ENCODE data around the gene PHF13.

DNA sequence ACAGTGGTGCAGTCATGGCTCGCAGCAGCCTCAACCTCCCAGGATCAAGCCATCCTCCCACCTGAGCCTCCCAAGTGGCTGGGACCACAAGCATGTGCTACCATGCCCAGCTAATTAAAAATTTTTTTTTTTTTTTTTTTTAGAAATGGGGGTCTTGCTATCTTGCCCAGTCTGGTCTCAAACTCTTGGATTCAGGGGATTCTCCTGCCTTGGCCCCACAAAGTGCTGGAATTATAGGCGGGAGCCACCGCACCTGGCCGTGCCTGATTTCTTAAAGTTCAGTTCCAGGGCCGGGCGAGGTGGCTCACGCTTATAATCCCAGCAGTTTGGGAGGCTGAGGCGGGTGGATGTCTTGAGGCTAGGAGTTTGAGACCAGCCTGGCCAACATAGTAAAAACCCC lies 17.5 kb downstream of the PHF13 start:
- TF ChIP-seq, protein P1, sequence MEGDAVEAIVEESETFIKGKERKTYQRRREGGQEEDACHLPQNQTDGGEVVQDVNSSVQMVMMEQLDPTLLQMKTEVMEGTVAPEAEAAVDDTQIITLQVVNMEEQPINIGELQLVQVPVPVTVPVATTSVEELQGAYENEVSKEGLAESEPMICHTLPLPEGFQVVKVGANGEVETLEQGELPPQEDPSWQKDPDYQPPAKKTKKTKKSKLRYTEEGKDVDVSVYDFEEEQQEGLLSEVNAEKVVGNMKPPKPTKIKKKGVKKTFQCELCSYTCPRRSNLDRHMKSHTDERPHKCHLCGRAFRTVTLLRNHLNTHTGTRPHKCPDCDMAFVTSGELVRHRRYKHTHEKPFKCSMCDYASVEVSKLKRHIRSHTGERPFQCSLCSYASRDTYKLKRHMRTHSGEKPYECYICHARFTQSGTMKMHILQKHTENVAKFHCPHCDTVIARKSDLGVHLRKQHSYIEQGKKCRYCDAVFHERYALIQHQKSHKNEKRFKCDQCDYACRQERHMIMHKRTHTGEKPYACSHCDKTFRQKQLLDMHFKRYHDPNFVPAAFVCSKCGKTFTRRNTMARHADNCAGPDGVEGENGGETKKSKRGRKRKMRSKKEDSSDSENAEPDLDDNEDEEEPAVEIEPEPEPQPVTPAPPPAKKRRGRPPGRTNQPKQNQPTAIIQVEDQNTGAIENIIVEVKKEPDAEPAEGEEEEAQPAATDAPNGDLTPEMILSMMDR (conservative IDR thresholded peaks at IDR 0.05 in 1 of 2, IDR thresholded peaks at IDR 0.05 in 1 of 2; ENCODE audit: low read depth in 1 of 2, low read length in 2 of 2), result no peak
- no peak for TF ChIP-seq EZH2 (IDR thresholded peaks at IDR 0.05; ENCODE audit: low read length, missing control alignments)

Measured in fibroblast of lung (primary cell).